ENCODE results near the gene FUT7. TPM values are rescaled to one million over a fixed set of nuclear protein-coding genes. Genes with fewer than 3 reads are reported as not detected.

The FUT7 gene
- total RNA-seq, 1 donor from 2014 or later = not detected

- Histone ChIP-seq H3K36me3 (no peaks in the 10 kb centered on the region), H3K4me1 (peaks cover 52% of the 10 kb centered on the region), H3K4me3 (no peak overlapping the region), H3K27me3 (ENCODE audit: low read depth) (peaks cover 23% of the 10 kb centered on the region), H3K9me3 (replicated peaks) (no peaks in the 10 kb centered on the region), H3K27ac (replicated peaks) (peak overlapping the region; percentile 93)
- TF ChIP-seq, protein P1, sequence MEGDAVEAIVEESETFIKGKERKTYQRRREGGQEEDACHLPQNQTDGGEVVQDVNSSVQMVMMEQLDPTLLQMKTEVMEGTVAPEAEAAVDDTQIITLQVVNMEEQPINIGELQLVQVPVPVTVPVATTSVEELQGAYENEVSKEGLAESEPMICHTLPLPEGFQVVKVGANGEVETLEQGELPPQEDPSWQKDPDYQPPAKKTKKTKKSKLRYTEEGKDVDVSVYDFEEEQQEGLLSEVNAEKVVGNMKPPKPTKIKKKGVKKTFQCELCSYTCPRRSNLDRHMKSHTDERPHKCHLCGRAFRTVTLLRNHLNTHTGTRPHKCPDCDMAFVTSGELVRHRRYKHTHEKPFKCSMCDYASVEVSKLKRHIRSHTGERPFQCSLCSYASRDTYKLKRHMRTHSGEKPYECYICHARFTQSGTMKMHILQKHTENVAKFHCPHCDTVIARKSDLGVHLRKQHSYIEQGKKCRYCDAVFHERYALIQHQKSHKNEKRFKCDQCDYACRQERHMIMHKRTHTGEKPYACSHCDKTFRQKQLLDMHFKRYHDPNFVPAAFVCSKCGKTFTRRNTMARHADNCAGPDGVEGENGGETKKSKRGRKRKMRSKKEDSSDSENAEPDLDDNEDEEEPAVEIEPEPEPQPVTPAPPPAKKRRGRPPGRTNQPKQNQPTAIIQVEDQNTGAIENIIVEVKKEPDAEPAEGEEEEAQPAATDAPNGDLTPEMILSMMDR (IDR thresholded peaks at IDR 0.05; ENCODE audit: borderline replicate concordance) = no peak
- intact Hi-C loops (cut with micrococcal nuclease) = no loop called here
- no peak for DNase-seq
Observed at GRCh38 chr9:137057545-137057944, 25.7 kb upstream of the FUT7 start.

DNA sequence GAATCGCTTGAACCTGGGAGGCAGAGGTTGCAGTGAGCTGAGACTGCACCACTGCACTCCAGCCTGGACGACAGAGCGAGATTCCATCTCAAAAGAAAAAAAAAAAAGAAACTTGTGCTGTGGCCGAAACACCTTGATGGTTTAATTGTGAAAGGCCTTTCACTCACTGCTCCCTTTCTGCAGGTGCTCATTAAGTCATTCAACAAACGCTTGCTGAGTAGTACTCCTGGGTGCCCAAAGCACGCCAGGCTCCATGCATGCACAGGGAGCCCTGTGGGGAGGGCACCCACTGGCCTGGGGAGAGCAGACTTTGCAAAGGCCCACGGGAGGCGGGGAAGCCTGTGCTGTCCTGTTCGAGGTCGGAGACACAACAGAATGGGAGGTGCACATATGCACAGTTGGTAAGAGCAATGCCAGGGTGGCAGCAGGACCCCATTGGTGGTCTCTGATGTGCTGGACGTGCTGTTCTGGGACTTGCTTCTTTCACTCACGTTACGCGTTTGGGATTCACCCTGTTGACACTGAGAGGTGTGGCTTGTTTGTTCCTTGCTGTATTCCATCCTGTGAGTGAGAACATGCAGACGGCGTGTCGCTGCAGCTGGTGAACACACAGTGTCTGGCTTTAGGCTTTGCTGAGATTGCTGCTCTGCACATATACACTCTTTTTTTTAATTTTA lies 25.0 kb upstream of the FUT7 start:
- Histone ChIP-seq H3K27ac (replicated peaks) (peak overlapping the region; percentile 93), H3K4me1 (peaks cover 54% of the 10 kb centered on the region)
- no peak for DNase-seq

DNA sequence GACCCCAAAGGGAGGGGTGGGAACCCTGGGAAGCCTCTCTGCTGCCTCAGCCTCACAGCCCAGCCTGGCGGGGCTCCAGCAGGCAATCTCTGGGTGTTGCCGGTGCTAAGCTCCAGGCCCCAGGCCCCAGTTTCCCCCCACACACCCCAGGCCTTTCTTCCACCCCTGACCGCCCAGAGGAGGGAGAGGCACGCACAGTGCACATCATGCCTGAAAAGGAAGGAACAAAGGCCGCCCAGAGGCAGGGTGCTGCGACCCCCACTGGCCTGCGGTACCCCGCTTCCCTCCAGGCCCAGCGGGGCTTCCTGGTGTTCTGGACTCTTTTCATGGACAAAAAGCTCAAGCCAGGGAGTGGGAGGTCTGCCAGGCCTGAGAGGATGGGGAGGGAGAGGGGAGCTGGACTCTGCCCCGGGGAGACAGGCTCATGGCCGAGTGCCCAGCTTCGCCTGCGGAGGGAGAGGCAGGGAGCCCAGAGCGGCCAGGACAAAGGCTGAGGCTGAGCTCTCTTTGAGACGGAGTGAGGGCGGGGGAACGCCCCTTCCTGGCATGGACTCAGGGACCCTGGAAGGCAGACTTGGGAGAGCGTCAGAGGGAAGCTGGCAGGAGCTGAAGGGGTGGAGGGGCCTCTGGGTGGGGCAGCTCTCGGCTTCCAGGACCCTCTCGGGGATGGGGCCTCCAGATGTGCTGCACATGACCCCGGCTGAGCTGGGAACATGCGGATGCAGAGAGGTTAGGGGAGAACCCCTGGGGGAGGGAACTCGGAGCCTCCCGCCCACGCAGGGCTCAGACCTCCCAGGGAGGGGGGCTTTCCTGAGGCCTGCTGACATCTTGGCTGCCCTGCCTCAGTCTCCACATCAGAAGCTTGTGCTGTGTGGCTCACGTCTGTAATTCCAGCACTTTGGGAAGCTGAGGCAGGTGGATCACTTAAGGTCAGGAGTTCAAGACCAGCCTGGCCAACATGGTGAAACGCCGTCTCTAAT lies 23.8 kb upstream of the FUT7 start:
- H3K27ac ChIP-seq (replicated peaks) = peak overlapping the region; percentile 93
- peak overlapping the region; percentile 64 for H3K4me3 ChIP-seq
- TF ChIP-seq, protein P1 (IDR thresholded peaks at IDR 0.05; ENCODE audit: borderline replicate concordance) = no peak
- no peaks in the 10 kb centered on the region for H3K9me3 ChIP-seq (replicated peaks)
- intact Hi-C loops (cut with micrococcal nuclease) = no loop called here
- peak; percentile 95 for DNase-seq
- H3K4me1 ChIP-seq = peaks cover 54% of the 10 kb centered on the region
- no peaks in the 10 kb centered on the region for H3K36me3 ChIP-seq
- H3K27me3 ChIP-seq (ENCODE audit: low read depth) = peaks cover 42% of the 10 kb centered on the region

More for the DNA sequence above, 25.0 kb upstream of the FUT7 start:
- TF ChIP-seq, protein P1 (IDR thresholded peaks at IDR 0.05; ENCODE audit: borderline replicate concordance) = no peak
- Histone ChIP-seq H3K9me3 (replicated peaks) (no peaks in the 10 kb centered on the region), H3K36me3 (no peaks in the 10 kb centered on the region), H3K27me3 (ENCODE audit: low read depth) (peaks cover 30% of the 10 kb centered on the region), H3K4me3 (no peak overlapping the region)
- intact Hi-C loops (cut with micrococcal nuclease) = no loop called here

- peak overlapping the region; percentile 64 for H3K4me3 ChIP-seq
- TF ChIP-seq, protein P1 (IDR thresholded peaks at IDR 0.05; ENCODE audit: borderline replicate concordance) = no peak
- H3K27ac ChIP-seq (replicated peaks) = peak overlapping the region; percentile 93
- H3K4me1 ChIP-seq = peaks cover 54% of the 10 kb centered on the region
- no peak for DNase-seq
- H3K27me3 ChIP-seq (ENCODE audit: low read depth) = peaks cover 48% of the 10 kb centered on the region
- intact Hi-C loops (cut with micrococcal nuclease) = no loop called here
- no peaks in the 10 kb centered on the region for H3K36me3 ChIP-seq
- H3K9me3 ChIP-seq (replicated peaks) = no peaks in the 10 kb centered on the region
Observed at GRCh38 chr9:137054932-137055384, 23.1 kb upstream of the FUT7 start.
